Measurements from ENCODE around the gene ABCC9.

ABCC9 gene

DNA sequence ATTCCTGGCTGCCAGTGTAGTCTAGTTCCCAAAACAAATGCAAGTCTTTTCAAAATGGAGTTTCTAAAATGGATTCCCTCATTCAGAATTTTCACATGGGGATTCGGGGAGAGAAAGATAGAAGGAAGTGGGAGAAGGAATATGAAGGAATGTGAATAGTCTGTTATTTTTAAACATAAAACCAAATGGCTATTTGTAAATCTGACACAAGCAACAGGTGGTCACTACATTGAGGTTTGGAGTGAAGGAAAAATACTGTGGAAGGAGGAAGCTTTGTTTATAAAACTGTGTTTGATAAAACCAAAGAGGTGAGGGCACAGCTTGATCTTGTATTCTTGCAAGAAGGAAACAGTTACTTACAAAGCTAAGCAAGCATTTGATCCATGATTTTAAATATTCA lies 101.5 kb downstream of the ABCC9 start:
- Histone ChIP-seq H3K4me1 (ENCODE audit: control extremely low read depth in 1 of 4, control insufficient read depth in 4 of 4, insufficient read depth in 4 of 4, low read length in 3 of 4) (no peaks in the 10 kb centered on the region), H3K36me3 (ENCODE audit: control insufficient read depth in 4 of 4, insufficient read depth in 4 of 4, low read length in 3 of 4) (no peaks in the 10 kb centered on the region), H3K4me3 (ENCODE audit: control insufficient read depth in 1 of 7, extremely low read depth in 1 of 7, insufficient read depth in 4 of 7, low read depth in 2 of 7, low read length in 6 of 7) (no peak overlapping the region), H3K9me3 (ENCODE audit: control extremely low read depth in 1 of 5, control insufficient read depth in 4 of 5, insufficient read depth in 2 of 5, low read depth in 1 of 5, low read length in 4 of 5) (no peaks in the 10 kb centered on the region), H3K27me3 (replicated peaks in 2 of 5; ENCODE audit: control insufficient read depth in 4 of 5, insufficient read depth in 5 of 5, low read length in 4 of 5) (no peaks in the 10 kb centered on the region), H3K27ac (ENCODE audit: insufficient read depth in 1 of 2, low read depth in 1 of 2, low read length in 2 of 2, poor library complexity in 1 of 2, severe bottlenecking in 2 of 2) (no peak overlapping the region)
- CTCF ChIA-PET, result no interaction called here
- POLR2A ChIA-PET, result no interaction called here
- WGBS (ENCODE audit: insufficient coverage), result no CpG with 5 or more reads among the region's 1 CpG
- DNase-seq, result no peak

DNA sequence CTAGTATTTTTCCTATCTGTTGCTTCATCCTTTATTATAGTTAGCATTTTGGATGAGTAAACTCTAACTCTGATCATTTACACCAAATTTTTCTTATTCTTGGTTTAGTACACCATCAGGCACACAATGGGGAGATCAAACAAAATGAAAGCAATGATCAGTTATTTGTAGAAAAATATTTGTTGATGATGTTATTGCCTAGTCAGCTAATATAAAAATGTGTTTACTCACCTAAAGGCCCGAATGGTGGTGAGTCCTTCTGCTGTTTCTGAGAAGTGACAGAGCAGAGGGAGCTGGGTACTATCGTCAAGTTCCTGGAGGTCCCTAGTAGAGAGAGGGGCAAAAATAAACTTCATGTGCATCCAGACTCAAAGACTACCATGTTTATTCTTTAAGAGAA lies 103.4 kb downstream of the ABCC9 start:
- Histone ChIP-seq H3K4me3 (ENCODE audit: control insufficient read depth in 1 of 7, extremely low read depth in 1 of 7, insufficient read depth in 4 of 7, low read depth in 2 of 7, low read length in 6 of 7) (no peak overlapping the region), H3K4me1 (ENCODE audit: control extremely low read depth in 1 of 4, control insufficient read depth in 4 of 4, insufficient read depth in 4 of 4, low read length in 3 of 4) (no peaks in the 10 kb centered on the region), H3K36me3 (ENCODE audit: control insufficient read depth in 4 of 4, insufficient read depth in 4 of 4, low read length in 3 of 4) (no peaks in the 10 kb centered on the region), H3K27me3 (replicated peaks in 2 of 5; ENCODE audit: control insufficient read depth in 4 of 5, insufficient read depth in 5 of 5, low read length in 4 of 5) (no peaks in the 10 kb centered on the region), H3K27ac (ENCODE audit: insufficient read depth in 1 of 2, low read depth in 1 of 2, low read length in 2 of 2, poor library complexity in 1 of 2, severe bottlenecking in 2 of 2) (no peak overlapping the region), H3K9me3 (ENCODE audit: control extremely low read depth in 1 of 5, control insufficient read depth in 4 of 5, insufficient read depth in 2 of 5, low read depth in 1 of 5, low read length in 4 of 5) (no peaks in the 10 kb centered on the region)
- POLR2A ChIA-PET, result no interaction called here
- WGBS (ENCODE audit: insufficient coverage), result 76% methylated on average over 2 of the region's 2 CpGs
- CTCF ChIA-PET, result no interaction called here
- DNase-seq, result no peak

DNA sequence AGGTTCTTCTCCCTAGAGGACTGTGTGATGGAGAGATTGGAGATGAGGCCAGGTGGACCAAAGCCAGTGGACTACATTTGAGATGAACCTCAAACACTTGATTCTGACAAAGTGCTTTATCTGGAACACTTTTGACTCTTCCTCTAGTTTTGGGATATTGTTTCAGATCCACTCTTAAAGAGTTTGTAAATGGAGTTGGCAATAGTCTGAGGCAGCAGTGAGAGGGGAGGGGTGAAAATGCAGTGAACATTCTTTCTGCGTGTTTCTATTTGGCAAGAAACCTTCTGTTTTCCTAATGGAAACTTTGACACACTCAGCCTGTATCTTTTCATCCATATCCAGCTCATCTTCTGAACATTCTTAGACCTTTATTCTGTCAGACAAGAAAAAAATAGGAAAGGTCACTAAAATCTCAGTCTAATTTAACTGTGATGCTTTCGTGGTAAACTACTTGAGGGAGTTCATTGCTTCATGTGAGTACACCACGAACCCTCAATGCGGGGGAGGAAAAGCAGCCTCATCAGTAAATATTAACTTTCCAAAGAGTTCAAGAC lies 109.4 kb downstream of the ABCC9 start:
- Histone ChIP-seq H3K4me3 (ENCODE audit: control insufficient read depth in 1 of 7, extremely low read depth in 1 of 7, insufficient read depth in 4 of 7, low read depth in 2 of 7, low read length in 6 of 7) (no peak overlapping the region), H3K36me3 (ENCODE audit: control insufficient read depth in 4 of 4, insufficient read depth in 4 of 4, low read length in 3 of 4) (no peaks in the 10 kb centered on the region), H3K4me1 (ENCODE audit: control extremely low read depth in 1 of 4, control insufficient read depth in 4 of 4, insufficient read depth in 4 of 4, low read length in 3 of 4) (no peaks in the 10 kb centered on the region), H3K27me3 (replicated peaks in 2 of 5; ENCODE audit: control insufficient read depth in 4 of 5, insufficient read depth in 5 of 5, low read length in 4 of 5) (no peaks in the 10 kb centered on the region), H3K27ac (ENCODE audit: insufficient read depth in 1 of 2, low read depth in 1 of 2, low read length in 2 of 2, poor library complexity in 1 of 2, severe bottlenecking in 2 of 2) (no peak overlapping the region), H3K9me3 (ENCODE audit: control extremely low read depth in 1 of 5, control insufficient read depth in 4 of 5, insufficient read depth in 2 of 5, low read depth in 1 of 5, low read length in 4 of 5) (no peaks in the 10 kb centered on the region)
- DNase-seq, result no peak
- CTCF ChIA-PET, result no interaction called here
- WGBS (ENCODE audit: insufficient coverage), result 94% methylated on average over 3 of the region's 4 CpGs
- POLR2A ChIA-PET, result no interaction called here

DNA sequence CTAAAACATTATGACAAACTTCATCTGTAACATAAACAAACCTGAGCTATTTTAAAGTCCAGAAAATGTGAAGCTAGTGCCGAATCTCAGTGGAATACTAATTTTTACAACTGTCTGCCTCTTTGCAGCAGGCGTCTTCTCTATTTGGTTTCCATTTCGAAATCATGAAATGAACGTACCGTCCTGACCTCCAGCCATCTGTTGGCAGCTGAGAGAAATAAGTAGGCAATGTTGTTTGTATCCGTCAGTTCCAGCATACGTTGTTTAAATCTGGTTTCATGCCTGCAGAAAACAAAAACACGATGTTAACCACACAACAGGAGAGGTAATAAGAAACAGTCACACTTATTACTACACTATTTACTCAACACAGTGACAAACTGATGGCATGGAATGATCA lies 112.4 kb downstream of the ABCC9 start:
- 98% methylated on average over 4 of the region's 8 CpGs for WGBS (ENCODE audit: insufficient coverage)
- ChIA-PET CTCF (no interaction called here), POLR2A (no interaction called here)
- no peak overlapping the region for H3K27ac ChIP-seq (ENCODE audit: insufficient read depth in 1 of 2, low read depth in 1 of 2, low read length in 2 of 2, poor library complexity in 1 of 2, severe bottlenecking in 2 of 2)
- no peaks in the 10 kb centered on the region for H3K36me3 ChIP-seq (ENCODE audit: control insufficient read depth in 4 of 4, insufficient read depth in 4 of 4, low read length in 3 of 4)
- H3K4me3 ChIP-seq (ENCODE audit: control insufficient read depth in 1 of 7, extremely low read depth in 1 of 7, insufficient read depth in 4 of 7, low read depth in 2 of 7, low read length in 6 of 7), result no peak overlapping the region
- no peaks in the 10 kb centered on the region for H3K9me3 ChIP-seq (ENCODE audit: control extremely low read depth in 1 of 5, control insufficient read depth in 4 of 5, insufficient read depth in 2 of 5, low read depth in 1 of 5, low read length in 4 of 5)
- no peak for DNase-seq
- H3K4me1 ChIP-seq (ENCODE audit: control extremely low read depth in 1 of 4, control insufficient read depth in 4 of 4, insufficient read depth in 4 of 4, low read length in 3 of 4), result no peaks in the 10 kb centered on the region
- H3K27me3 ChIP-seq (replicated peaks in 2 of 5; ENCODE audit: control insufficient read depth in 4 of 5, insufficient read depth in 5 of 5, low read length in 4 of 5), result no peaks in the 10 kb centered on the region

DNA sequence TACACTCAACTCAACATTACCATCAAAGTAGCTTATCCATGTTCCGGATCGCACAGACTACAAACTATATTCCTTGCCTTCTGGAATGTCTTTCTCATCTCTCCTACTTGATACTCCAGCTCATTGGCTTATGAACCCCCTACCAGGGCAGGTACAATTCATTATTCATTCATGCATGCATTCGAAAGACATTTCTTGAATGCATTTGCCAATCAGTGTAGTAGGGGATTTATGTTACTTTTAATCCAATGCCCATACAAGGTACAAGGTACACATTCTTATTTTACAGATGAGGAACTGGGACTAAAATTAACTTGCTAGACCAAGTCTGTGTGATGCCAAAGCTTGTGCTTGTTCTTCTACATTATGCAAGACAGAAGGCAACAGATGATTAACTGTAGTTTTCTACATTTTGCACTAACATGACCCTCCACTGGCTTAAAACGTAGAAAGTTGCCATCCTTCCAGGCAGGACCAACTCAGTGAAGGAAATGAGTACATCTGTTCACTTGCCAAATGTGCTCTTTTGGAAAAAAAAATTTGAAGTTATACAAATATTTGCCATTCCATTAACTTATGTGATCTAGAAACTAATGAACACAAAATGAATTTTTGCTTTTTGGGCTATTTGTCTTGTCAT lies 113.0 kb downstream of the ABCC9 start:
- Histone ChIP-seq H3K27ac (ENCODE audit: insufficient read depth in 1 of 2, low read depth in 1 of 2, low read length in 2 of 2, poor library complexity in 1 of 2, severe bottlenecking in 2 of 2) (no peak overlapping the region), H3K36me3 (ENCODE audit: control insufficient read depth in 4 of 4, insufficient read depth in 4 of 4, low read length in 3 of 4) (no peaks in the 10 kb centered on the region), H3K4me1 (ENCODE audit: control extremely low read depth in 1 of 4, control insufficient read depth in 4 of 4, insufficient read depth in 4 of 4, low read length in 3 of 4) (no peaks in the 10 kb centered on the region), H3K9me3 (ENCODE audit: control extremely low read depth in 1 of 5, control insufficient read depth in 4 of 5, insufficient read depth in 2 of 5, low read depth in 1 of 5, low read length in 4 of 5) (no peaks in the 10 kb centered on the region), H3K27me3 (replicated peaks in 2 of 5; ENCODE audit: control insufficient read depth in 4 of 5, insufficient read depth in 5 of 5, low read length in 4 of 5) (no peaks in the 10 kb centered on the region), H3K4me3 (ENCODE audit: control insufficient read depth in 1 of 7, extremely low read depth in 1 of 7, insufficient read depth in 4 of 7, low read depth in 2 of 7, low read length in 6 of 7) (no peak overlapping the region)
- no peak for DNase-seq
- WGBS (ENCODE audit: insufficient coverage), result 100% methylated on average over 3 of the region's 4 CpGs
- ChIA-PET CTCF (no interaction called here), POLR2A (interaction anchor here (0.6 kb wide), 1 partner anchor 130 kb away, joined by 8 read pairs; no protein-coding TSS in a partner anchor)

DNA sequence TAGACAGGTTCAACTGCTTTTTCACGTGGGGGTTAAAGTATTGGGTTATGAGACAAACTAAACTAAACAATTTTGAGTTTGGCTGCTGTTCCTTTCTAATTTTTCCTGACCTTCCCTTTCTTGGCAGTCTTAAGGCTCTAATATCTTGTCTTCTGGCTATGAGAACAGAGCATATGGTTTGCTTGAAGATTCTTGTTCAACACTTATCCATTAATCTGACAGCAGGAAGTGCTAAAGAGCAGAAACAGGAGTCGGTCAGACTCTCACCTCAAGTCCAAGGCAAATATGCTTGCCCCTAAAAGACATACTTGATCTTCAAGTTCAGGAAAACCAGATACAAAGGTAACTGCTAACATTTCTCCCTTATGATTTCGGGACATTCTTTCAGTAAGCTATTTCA lies 114.1 kb downstream of the ABCC9 start:
- no peak overlapping the region for H3K27ac ChIP-seq (ENCODE audit: insufficient read depth in 1 of 2, low read depth in 1 of 2, low read length in 2 of 2, poor library complexity in 1 of 2, severe bottlenecking in 2 of 2)
- DNase-seq, result no peak
- no peaks in the 10 kb centered on the region for H3K27me3 ChIP-seq (replicated peaks in 2 of 5; ENCODE audit: control insufficient read depth in 4 of 5, insufficient read depth in 5 of 5, low read length in 4 of 5)
- no peaks in the 10 kb centered on the region for H3K4me1 ChIP-seq (ENCODE audit: control extremely low read depth in 1 of 4, control insufficient read depth in 4 of 4, insufficient read depth in 4 of 4, low read length in 3 of 4)
- no peaks in the 10 kb centered on the region for H3K9me3 ChIP-seq (ENCODE audit: control extremely low read depth in 1 of 5, control insufficient read depth in 4 of 5, insufficient read depth in 2 of 5, low read depth in 1 of 5, low read length in 4 of 5)
- POLR2A ChIA-PET, result no interaction called here
- CTCF ChIA-PET, result no interaction called here
- no peak overlapping the region for H3K4me3 ChIP-seq (ENCODE audit: control insufficient read depth in 1 of 7, extremely low read depth in 1 of 7, insufficient read depth in 4 of 7, low read depth in 2 of 7, low read length in 6 of 7)
- H3K36me3 ChIP-seq (ENCODE audit: control insufficient read depth in 4 of 4, insufficient read depth in 4 of 4, low read length in 3 of 4), result no peaks in the 10 kb centered on the region
- WGBS (ENCODE audit: insufficient coverage), result 60% methylated on average over 2 of the region's 3 CpGs

DNA sequence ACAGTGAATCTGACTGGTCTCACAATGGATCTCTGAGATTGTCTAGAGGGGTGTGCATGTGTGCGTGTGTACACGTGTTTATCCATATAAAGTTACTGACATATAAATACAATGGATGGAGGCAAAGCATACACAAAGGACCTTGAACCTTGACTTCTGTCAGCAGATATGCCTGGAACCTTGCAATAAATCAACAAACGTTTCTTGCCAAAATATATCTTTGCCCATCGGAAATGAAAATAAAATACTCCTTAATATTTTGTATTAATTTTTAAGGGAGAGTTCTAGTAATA lies 114.7 kb downstream of the ABCC9 start:
- Histone ChIP-seq H3K4me3 (ENCODE audit: control insufficient read depth in 1 of 7, extremely low read depth in 1 of 7, insufficient read depth in 4 of 7, low read depth in 2 of 7, low read length in 6 of 7) (no peak overlapping the region), H3K36me3 (ENCODE audit: control insufficient read depth in 4 of 4, insufficient read depth in 4 of 4, low read length in 3 of 4) (no peaks in the 10 kb centered on the region), H3K4me1 (ENCODE audit: control extremely low read depth in 1 of 4, control insufficient read depth in 4 of 4, insufficient read depth in 4 of 4, low read length in 3 of 4) (no peaks in the 10 kb centered on the region), H3K9me3 (ENCODE audit: control extremely low read depth in 1 of 5, control insufficient read depth in 4 of 5, insufficient read depth in 2 of 5, low read depth in 1 of 5, low read length in 4 of 5) (no peaks in the 10 kb centered on the region), H3K27me3 (replicated peaks in 2 of 5; ENCODE audit: control insufficient read depth in 4 of 5, insufficient read depth in 5 of 5, low read length in 4 of 5) (no peaks in the 10 kb centered on the region), H3K27ac (ENCODE audit: insufficient read depth in 1 of 2, low read depth in 1 of 2, low read length in 2 of 2, poor library complexity in 1 of 2, severe bottlenecking in 2 of 2) (no peak overlapping the region)
- ChIA-PET POLR2A (no interaction called here), CTCF (no interaction called here)
- WGBS (ENCODE audit: insufficient coverage), result no CpG with 5 or more reads among the region's 4 CpGs
- DNase-seq, result no peak
